ENCODE measurements around the gene OR2T33.
"Not testable (repeated sequence)": the region's sequence is repeated elsewhere in the genome, so short reads cannot be mapped to it uniquely, and the experiment has no call there.

OR2T33 gene, protein sequence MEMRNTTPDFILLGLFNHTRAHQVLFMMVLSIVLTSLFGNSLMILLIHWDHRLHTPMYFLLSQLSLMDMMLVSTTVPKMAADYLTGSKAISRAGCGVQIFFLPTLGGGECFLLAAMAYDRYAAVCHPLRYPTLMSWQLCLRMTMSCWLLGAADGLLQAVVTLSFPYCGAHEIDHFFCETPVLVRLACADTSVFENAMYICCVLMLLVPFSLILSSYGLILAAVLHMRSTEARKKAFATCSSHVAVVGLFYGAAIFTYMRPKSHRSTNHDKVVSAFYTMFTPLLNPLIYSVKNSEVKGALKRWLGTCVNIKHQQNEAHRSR

DNA sequence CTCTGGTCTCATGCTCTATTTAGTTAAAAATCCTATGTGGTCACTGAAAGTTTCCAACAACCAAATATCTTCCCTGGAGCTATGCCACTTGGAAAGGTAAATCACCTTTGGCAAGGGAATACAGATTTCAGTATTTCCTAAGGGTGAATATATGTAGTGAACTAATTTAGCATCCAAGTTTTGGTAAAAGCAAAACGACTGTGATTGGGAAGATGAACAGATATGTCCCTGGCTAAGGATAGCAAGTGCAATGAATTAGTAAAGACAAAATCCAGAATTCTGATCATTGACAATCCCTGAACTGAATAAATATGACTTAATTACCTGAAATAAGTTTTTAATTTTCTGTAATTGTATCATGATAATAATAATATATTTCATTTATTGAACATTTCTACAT lies at the start of gene OR2T33:
Gene OR2T33 (minus strand): TSS at position 101 of the 400 bp plus-strand sequence. CDS start 4,162 bp downstream, outside the sequence.
- DNase-seq (ENCODE audit: low read depth, low spot score): no peak

DNA sequence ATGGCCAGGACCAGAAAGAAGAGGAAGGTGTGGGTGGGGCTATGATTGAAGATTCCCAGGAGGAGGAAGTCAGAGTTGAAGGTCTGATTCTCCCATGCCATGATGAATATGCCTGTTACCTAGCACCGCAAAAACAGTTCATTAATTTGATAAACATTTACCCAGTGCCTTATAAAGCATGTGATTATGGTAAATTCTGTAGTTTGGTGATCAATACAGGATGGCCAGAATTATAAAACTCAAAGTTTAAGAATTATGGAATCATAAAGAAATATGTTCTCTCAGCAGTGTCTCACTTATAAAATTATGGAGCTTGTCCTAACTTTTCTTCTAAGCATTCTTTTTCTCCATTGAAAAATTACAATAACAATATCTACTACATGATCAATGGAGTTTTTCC lies 46.7 kb upstream of the OR2T33 start, which contains the start of gene OR2M7:
Gene OR2M7 (minus strand): TSS at position 101 of the 400 bp plus-strand sequence. CDS start 0 bp downstream, at position 101.
- no peak for DNase-seq (ENCODE audit: low read depth, low spot score)

DNA sequence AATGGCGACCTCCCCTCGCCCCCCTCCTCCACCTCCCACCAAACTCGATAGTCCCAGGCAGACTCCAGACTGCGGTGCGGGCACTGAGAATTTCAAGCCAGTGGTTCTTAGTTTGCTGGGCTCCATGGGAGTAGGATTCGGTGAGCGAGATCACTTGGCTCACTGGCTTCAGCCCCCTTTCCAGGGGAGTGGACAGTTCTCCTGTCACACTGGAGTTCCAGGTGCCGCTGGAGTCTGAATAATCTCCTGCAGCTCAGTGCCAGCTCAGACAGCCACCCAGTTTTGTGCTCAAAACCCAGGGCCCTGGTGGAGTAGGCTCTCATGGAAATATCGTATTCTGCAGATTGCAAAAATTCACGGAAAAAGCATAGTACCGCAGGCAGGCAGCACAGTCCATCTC lies 39.0 kb upstream of the OR2T33 start:
- no peak for DNase-seq (ENCODE audit: low read depth, low spot score)

DNA sequence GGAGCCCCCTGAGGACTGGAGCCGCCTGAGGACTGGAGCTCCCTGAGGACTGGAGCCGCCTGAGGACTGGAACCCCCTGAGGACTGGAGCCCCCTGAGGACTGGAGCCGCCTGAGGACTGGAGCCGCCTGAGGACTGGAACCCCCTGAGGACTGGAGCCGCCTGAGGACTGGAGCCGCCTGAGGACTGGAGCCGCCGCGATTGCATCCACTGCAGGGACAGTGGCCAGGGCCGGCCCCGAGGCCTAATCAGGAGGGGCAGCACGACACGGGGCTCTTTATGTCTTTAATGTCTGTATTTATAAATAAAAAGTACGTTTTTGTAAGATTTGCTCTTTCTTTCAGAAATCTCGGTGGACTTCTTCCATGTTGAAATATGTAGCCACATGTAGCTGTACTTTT lies 29.0 kb upstream of the OR2T33 start:
- DNase-seq (ENCODE audit: low read depth, low spot score): not testable (repeated sequence)

DNA sequence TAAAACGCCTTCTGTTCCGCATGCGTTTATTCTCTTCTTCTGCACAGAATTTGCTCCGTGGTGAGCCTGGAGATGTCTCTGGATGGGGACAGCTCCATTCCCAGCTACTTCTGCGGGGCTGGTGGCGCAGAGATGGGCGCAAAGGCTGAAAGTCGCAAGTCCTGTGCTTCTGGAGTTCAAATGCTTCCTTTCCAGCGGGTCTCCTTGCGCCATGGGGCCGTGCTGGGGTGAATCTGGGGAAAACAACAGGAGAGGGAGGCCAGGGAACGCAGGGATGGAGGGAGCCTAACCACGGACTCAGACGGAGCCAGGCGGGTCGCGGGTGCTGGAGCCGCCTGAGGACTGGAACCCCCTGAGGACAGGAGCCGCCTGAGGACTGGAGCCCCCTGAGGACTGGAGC lies 28.3 kb upstream of the OR2T33 start:
- DNase-seq (ENCODE audit: low read depth, low spot score): no peak

DNA sequence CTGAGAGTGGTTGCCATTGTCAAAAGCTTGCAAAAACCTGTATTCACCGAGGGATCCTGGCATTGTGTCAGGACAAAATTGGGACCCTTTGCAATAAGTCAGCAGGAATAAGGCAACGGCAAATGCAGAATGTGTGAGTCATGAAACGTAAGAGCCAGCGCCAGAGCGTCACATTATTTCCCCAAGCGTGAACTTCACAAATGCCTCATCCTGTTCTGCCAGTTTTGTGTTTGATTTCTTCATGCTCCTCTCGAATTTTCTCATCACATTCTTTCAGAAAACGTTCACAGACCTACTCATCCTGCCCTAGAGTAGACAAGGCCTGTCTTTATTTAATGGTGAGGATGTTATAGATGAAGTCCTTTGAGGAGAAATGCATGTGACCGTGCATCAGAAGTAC lies 27.9 kb upstream of the OR2T33 start:
- DNase-seq (ENCODE audit: low read depth, low spot score): not testable (repeated sequence)

DNA sequence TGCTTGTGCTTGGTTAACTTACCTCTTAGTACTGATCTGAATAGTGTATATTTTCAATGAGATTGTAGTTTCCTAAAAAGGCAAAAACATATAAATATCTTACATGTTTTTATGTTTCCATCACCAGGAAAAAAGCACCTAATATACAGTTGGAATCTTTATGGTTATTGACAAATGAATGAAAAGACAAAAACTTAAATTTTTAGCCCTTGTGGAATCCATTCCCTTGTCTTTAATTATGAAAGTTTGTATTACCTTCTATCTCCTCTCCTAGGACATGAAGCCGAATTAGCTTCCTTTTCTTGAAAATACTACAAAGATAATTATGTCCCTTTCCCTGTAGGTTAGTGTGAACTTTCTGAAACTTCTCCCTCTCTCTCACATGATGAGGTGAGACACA lies 25.5 kb upstream of the OR2T33 start, which contains the start of gene OR2T12:
Gene OR2T12 (minus strand): TSS at position 101 of the 400 bp plus-strand sequence. CDS start 7,846 bp downstream, outside the sequence.
- DNase-seq (ENCODE audit: low read depth, low spot score): no peak

DNA sequence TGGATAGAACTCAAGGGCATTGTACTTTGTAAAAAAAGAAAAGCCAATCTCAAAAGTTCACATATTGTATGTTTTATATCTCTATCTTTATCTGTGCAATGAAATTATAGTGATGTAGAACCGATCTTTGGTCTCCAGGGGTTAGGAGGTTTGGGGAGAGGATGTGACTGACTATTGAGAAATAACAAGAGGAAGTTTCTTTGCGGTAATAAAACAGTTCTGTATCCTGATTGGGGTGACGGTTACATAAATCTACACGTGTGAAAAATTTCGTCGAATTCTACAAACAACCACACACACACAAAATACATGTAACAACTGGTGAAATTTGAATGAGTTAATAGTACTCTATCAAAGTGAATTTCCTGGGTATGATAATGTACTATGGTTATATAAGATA lies 10.6 kb upstream of the OR2T33 start:
- no peak for DNase-seq (ENCODE audit: low read depth, low spot score)

DNA sequence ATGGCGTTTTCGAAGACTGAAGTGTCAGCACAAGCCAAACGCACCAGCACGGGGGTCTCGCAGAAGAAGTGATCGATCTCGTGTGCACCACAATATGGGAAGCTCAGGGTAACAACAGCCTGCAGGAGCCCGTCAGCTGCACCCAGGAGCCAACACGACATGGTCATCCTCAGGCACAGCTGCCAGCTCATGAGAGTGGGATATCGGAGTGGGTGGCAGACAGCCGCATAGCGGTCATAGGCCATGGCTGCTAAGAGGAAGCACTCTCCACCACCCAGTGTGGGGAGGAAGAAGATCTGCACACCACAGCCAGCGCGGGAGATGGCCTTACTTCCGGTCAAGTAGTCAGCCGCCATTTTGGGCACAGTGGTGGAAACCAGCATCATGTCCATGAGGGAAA lies 4.6 kb downstream of the OR2T33 start:
- not testable (repeated sequence) for DNase-seq (ENCODE audit: low read depth, low spot score)

DNA sequence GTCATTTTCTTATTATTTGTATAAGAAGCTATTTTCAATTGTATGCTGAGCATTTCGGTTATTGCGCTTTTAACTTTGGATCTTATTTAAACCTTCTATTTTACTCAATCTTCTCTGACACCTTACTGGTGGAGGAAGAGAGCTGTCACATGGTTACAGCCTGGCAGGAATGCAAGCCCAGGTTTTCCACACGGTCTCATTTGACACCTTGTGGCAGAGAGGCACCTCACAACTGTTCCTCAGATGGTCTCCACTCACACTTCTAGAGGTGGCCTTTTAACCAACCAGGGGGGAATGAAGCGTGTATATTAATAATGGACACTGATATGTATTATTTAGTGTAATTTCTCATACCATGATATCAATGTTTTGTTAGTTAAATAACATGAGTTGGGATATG lies 9.6 kb downstream of the OR2T33 start:
- DNase-seq (ENCODE audit: low read depth, low spot score): no peak

DNA sequence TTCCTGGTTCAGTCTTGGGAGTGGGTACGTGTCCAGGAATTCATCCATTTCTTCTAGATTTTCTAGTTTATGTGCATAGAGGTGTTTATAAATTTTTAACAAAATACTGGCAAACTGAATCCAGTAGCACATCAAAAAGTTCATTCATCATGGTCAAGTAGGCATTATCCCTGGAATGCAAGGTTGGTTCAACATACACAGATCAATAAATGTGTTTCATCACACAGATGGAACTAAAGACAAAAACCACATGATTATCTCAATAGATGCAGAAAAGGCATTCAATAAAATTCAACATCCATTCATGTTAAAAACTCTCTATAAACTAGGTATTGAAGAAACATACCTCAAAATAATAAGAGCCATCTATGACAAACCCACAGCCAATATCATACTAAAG lies 18.5 kb downstream of the OR2T33 start:
- not testable (repeated sequence) for DNase-seq (ENCODE audit: low read depth, low spot score)

DNA sequence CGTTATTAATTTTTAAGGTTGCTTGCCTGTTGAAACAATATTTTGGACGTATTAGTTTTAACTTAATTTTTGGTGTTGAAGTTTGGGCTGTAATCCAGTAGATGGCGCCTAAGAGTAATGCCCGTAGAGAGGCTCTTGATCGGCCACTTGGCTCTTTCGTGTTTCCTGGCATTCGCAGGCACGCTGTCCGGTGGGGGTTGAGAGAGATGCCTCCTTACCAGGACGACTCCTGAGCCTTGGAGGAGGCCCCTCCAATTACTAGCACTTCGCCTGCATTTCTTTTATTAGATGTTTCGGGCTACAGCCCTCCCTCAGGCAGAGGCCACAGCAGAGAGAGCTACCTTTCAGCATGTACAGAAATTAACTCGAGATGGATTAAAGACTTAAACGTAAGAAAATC lies 34.6 kb downstream of the OR2T33 start:
- no peak for DNase-seq (ENCODE audit: low read depth, low spot score)

DNA sequence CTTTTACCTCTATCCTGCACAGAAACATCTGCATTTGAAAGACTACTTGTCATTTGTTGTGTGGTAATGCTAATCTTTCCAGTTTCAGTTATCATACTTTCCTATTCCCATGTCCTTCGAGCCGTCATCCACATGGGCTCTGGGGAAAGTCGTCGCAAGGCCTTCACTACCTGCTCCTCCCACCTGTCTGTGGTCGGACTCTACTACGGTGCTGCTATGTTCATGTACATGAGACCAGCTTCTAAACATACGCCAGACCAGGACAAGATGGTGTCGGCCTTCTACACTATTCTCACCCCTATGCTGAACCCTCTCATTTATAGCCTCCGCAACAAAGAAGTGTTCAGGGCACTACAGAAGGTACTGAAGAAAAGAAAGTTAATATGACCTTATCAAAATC lies 38.3 kb downstream of the OR2T33 start:
- no peak for DNase-seq (ENCODE audit: low read depth, low spot score)

DNA sequence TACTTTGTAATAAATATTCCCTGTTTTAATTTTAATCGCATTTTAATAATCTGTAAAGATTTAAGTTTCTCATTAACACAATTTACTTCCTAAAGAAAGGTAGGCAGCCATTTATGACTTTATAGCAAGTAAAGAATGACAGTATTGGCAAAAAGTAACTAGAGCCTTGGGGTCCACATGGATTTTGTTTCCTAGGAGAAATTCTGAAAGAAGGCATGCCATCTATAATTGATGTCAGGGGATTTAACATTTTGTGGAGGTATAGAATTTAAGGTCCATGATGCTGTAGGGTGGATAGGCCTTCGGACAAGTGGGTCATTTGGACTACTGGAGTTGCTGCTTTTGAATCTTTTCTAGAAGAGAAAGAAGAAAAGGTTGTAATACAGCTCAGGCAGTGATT lies 46.7 kb downstream of the OR2T33 start, which contains the start of gene OR2M4:
Gene OR2M4 (plus strand): TSS at position 301 of the 400 bp plus-strand sequence. CDS start 7,512 bp downstream, outside the sequence.
- DNase-seq (ENCODE audit: low read depth, low spot score): no peak

DNA sequence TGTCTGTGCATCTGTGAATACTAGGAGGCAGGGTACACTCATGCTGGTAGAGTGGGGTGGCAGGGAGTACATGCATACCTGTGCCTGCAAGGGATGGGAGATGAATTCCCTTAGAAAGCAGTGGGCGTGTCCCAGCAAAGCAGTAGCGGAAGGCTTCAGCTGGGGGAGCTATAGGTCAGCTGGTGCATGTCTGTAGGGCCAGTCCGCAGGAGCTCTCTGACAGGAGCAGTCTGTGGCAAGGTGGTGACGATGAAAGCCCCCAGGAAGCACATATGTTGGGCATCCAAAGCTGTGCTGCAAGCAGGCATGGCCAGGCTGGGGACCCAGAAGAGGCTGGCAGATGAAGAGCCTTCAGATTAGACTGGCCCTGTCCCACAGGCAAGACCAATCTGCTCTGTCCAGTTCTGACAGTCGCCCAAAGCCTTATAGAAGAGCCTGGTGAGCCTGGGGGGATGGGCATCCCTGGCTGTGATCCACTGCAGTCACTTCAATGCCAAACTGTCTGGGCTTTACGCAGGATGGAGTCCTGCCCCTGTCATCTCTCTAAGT lies 48.3 kb downstream of the OR2T33 start:
- no peak for DNase-seq (ENCODE audit: low read depth, low spot score)

DNA sequence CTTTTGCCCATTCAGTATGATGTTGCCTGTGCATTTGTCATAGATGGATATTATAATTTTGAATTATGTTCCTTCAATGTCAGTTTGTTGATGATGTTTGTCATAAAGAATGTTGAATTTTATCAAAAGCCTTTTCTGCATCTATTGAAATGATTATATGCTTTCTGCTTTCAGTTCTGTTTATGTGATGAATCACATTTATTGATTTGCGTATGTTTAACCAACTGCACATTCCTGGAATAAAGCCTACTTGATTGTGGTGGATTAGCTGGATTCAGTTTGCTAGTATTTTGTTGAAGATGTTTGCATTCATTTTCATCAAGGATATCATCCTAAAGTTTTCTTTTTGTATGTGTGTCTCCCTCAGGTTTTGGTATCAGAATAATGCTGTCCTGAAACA lies 52.2 kb downstream of the OR2T33 start:
- no peak for DNase-seq (ENCODE audit: low read depth, low spot score)

Measured in activated CD4-positive, CD25-positive, alpha-beta regulatory T cell treated with anti-CD3 and anti-CD28 coated beads, Interleukin-2, amount 50 U/mL, for 16 hours (primary cell).